ENCODE results near the gene MAFG.

Gene MAFG

GRCh38 chr17:81940538-81941483 lies 13.3 kb upstream of the MAFG start:
- DNase-seq: no peak
- Histone ChIP-seq H3K36me3 (ENCODE audit: control insufficient read depth, insufficient read depth, low read length) (no peaks in the 10 kb centered on the region), H3K18ac (ENCODE audit: low read length) (no peak overlapping the region), H3K79me2 (ENCODE audit: control insufficient read depth, insufficient read depth, low read length) (peaks cover 5% of the 10 kb centered on the region), H3K4me2 (ENCODE audit: low read length) (no peak overlapping the region), H4K5ac (ENCODE audit: low read length) (no peak overlapping the region), H2BK120ac (ENCODE audit: low read depth, low read length) (no peak overlapping the region), H3K23ac (ENCODE audit: low read length) (no peak overlapping the region), H3K79me1 (ENCODE audit: low read length) (peaks cover 5% of the 10 kb centered on the region), H4K8ac (ENCODE audit: low read depth, low read length) (no peak overlapping the region), H2BK5ac (ENCODE audit: low read length) (no peak overlapping the region), H3K4me3 (ENCODE audit: low read length) (no peak overlapping the region), H3K9ac (ENCODE audit: low read length) (no peak overlapping the region), H3K27ac (ENCODE audit: low read depth, low read length) (no peak overlapping the region), H2AK5ac (ENCODE audit: low read length) (no peak overlapping the region), H3K56ac (ENCODE audit: low read length) (no peak overlapping the region), H3K4me1 (ENCODE audit: control insufficient read depth, low read depth, low read length) (no peaks in the 10 kb centered on the region), H3K4ac (ENCODE audit: low read depth, low read length) (no peak overlapping the region), H2BK15ac (replicated peaks; ENCODE audit: low read depth) (no peak overlapping the region), H3K27me3 (ENCODE audit: insufficient read depth, low read length, poor library complexity) (no peaks in the 10 kb centered on the region)
- WGBS (ENCODE audit: extremely low coverage, insufficient coverage, low lambda C conversion rate): no CpG with 5 or more reads among the region's 56 CpGs

- H2BK15ac ChIP-seq (replicated peaks; ENCODE audit: low read depth): no peak overlapping the region
- H3K9ac ChIP-seq (ENCODE audit: low read length): no peak overlapping the region
- no peaks in the 10 kb centered on the region for H3K4me1 ChIP-seq (ENCODE audit: control insufficient read depth, low read depth, low read length)
- H3K79me2 ChIP-seq (ENCODE audit: control insufficient read depth, insufficient read depth, low read length): peaks cover 8% of the 10 kb centered on the region
- H3K23ac ChIP-seq (ENCODE audit: low read length): no peak overlapping the region
- no peak overlapping the region for H3K4me3 ChIP-seq (ENCODE audit: low read length)
- H4K8ac ChIP-seq (ENCODE audit: low read depth, low read length): no peak overlapping the region
- H2BK120ac ChIP-seq (ENCODE audit: low read depth, low read length): no peak overlapping the region
- H3K27me3 ChIP-seq (ENCODE audit: insufficient read depth, low read length, poor library complexity): no peaks in the 10 kb centered on the region
- no peak overlapping the region for H2BK5ac ChIP-seq (ENCODE audit: low read length)
- no peaks in the 10 kb centered on the region for H3K36me3 ChIP-seq (ENCODE audit: control insufficient read depth, insufficient read depth, low read length)
- DNase-seq: no peak
- no peak overlapping the region for H4K5ac ChIP-seq (ENCODE audit: low read length)
- no peak overlapping the region for H3K56ac ChIP-seq (ENCODE audit: low read length)
- H3K18ac ChIP-seq (ENCODE audit: low read length): no peak overlapping the region
- H2AK5ac ChIP-seq (ENCODE audit: low read length): no peak overlapping the region
- H3K79me1 ChIP-seq (ENCODE audit: low read length): peaks cover 8% of the 10 kb centered on the region
- no peak overlapping the region for H3K4me2 ChIP-seq (ENCODE audit: low read length)
- no CpG with 5 or more reads among the region's 21 CpGs for WGBS (ENCODE audit: extremely low coverage, insufficient coverage, low lambda C conversion rate)
- no peak overlapping the region for H3K4ac ChIP-seq (ENCODE audit: low read depth, low read length)
- no peak overlapping the region for H3K27ac ChIP-seq (ENCODE audit: low read depth, low read length)
Measured at GRCh38 chr17:81939881-81940385, 12.4 kb upstream of the MAFG start.

- no peak overlapping the region for H4K5ac ChIP-seq (ENCODE audit: low read length)
- H3K18ac ChIP-seq (ENCODE audit: low read length): no peak overlapping the region
- no CpG with 5 or more reads among the region's 15 CpGs for WGBS (ENCODE audit: extremely low coverage, insufficient coverage, low lambda C conversion rate)
- H3K27me3 ChIP-seq (ENCODE audit: insufficient read depth, low read length, poor library complexity): no peaks in the 10 kb centered on the region
- H3K23ac ChIP-seq (ENCODE audit: low read length): no peak overlapping the region
- H3K79me1 ChIP-seq (ENCODE audit: low read length): peaks cover 8% of the 10 kb centered on the region
- H3K4ac ChIP-seq (ENCODE audit: low read depth, low read length): no peak overlapping the region
- H3K4me3 ChIP-seq (ENCODE audit: low read length): no peak overlapping the region
- H3K27ac ChIP-seq (ENCODE audit: low read depth, low read length): no peak overlapping the region
- H2BK15ac ChIP-seq (replicated peaks; ENCODE audit: low read depth): no peak overlapping the region
- H3K56ac ChIP-seq (ENCODE audit: low read length): no peak overlapping the region
- H2BK120ac ChIP-seq (ENCODE audit: low read depth, low read length): no peak overlapping the region
- no peak overlapping the region for H4K8ac ChIP-seq (ENCODE audit: low read depth, low read length)
- no peak for DNase-seq
- H3K36me3 ChIP-seq (ENCODE audit: control insufficient read depth, insufficient read depth, low read length): no peaks in the 10 kb centered on the region
- H2AK5ac ChIP-seq (ENCODE audit: low read length): no peak overlapping the region
- H3K4me1 ChIP-seq (ENCODE audit: control insufficient read depth, low read depth, low read length): no peaks in the 10 kb centered on the region
- H3K79me2 ChIP-seq (ENCODE audit: control insufficient read depth, insufficient read depth, low read length): peaks cover 8% of the 10 kb centered on the region
- H2BK5ac ChIP-seq (ENCODE audit: low read length): no peak overlapping the region
- H3K4me2 ChIP-seq (ENCODE audit: low read length): no peak overlapping the region
- H3K9ac ChIP-seq (ENCODE audit: low read length): no peak overlapping the region
Measured at GRCh38 chr17:81939218-81939617, 11.7 kb upstream of the MAFG start.

GRCh38 chr17:81935709-81936084 lies 8.2 kb upstream of the MAFG start:
- H3K27ac ChIP-seq (ENCODE audit: low read depth, low read length): no peak overlapping the region
- H3K56ac ChIP-seq (ENCODE audit: low read length): peak overlapping the region; percentile 79
- no peak overlapping the region for H3K18ac ChIP-seq (ENCODE audit: low read length)
- H3K23ac ChIP-seq (ENCODE audit: low read length): no peak overlapping the region
- no peak for DNase-seq
- H3K9ac ChIP-seq (ENCODE audit: low read length): peak overlapping the region; percentile 58
- H3K79me1 ChIP-seq (ENCODE audit: low read length): peaks cover 8% of the 10 kb centered on the region
- no CpG with 5 or more reads among the region's 6 CpGs for WGBS (ENCODE audit: extremely low coverage, insufficient coverage, low lambda C conversion rate)
- H3K27me3 ChIP-seq (ENCODE audit: insufficient read depth, low read length, poor library complexity): no peaks in the 10 kb centered on the region
- H3K36me3 ChIP-seq (ENCODE audit: control insufficient read depth, insufficient read depth, low read length): peaks cover 2% of the 10 kb centered on the region
- H3K4me1 ChIP-seq (ENCODE audit: control insufficient read depth, low read depth, low read length): no peaks in the 10 kb centered on the region
- no peak overlapping the region for H2BK120ac ChIP-seq (ENCODE audit: low read depth, low read length)
- H3K4ac ChIP-seq (ENCODE audit: low read depth, low read length): no peak overlapping the region
- no peak overlapping the region for H4K8ac ChIP-seq (ENCODE audit: low read depth, low read length)
- H3K4me2 ChIP-seq (ENCODE audit: low read length): peak overlapping the region; percentile 57
- no peak overlapping the region for H4K5ac ChIP-seq (ENCODE audit: low read length)
- H3K79me2 ChIP-seq (ENCODE audit: control insufficient read depth, insufficient read depth, low read length): peaks cover 8% of the 10 kb centered on the region
- no peak overlapping the region for H3K4me3 ChIP-seq (ENCODE audit: low read length)
- no peak overlapping the region for H2AK5ac ChIP-seq (ENCODE audit: low read length)
- H2BK5ac ChIP-seq (ENCODE audit: low read length): no peak overlapping the region
- no peak overlapping the region for H2BK15ac ChIP-seq (replicated peaks; ENCODE audit: low read depth)

GRCh38 chr17:81934850-81935708 lies 7.5 kb upstream of the MAFG start:
- WGBS (ENCODE audit: extremely low coverage, insufficient coverage, low lambda C conversion rate): no CpG with 5 or more reads among the region's 38 CpGs
- H3K79me2 ChIP-seq (ENCODE audit: control insufficient read depth, insufficient read depth, low read length): peaks cover 8% of the 10 kb centered on the region
- H2BK5ac ChIP-seq (ENCODE audit: low read length): no peak overlapping the region
- H3K56ac ChIP-seq (ENCODE audit: low read length): peak overlapping the region; percentile 79
- no peak overlapping the region for H3K9ac ChIP-seq (ENCODE audit: low read length)
- no peak overlapping the region for H3K4me3 ChIP-seq (ENCODE audit: low read length)
- DNase-seq: no peak
- H3K4me1 ChIP-seq (ENCODE audit: control insufficient read depth, low read depth, low read length): no peaks in the 10 kb centered on the region
- H3K23ac ChIP-seq (ENCODE audit: low read length): no peak overlapping the region
- H2BK15ac ChIP-seq (replicated peaks; ENCODE audit: low read depth): no peak overlapping the region
- H3K18ac ChIP-seq (ENCODE audit: low read length): no peak overlapping the region
- no peaks in the 10 kb centered on the region for H3K27me3 ChIP-seq (ENCODE audit: insufficient read depth, low read length, poor library complexity)
- peaks cover 2% of the 10 kb centered on the region for H3K36me3 ChIP-seq (ENCODE audit: control insufficient read depth, insufficient read depth, low read length)
- no peak overlapping the region for H2BK120ac ChIP-seq (ENCODE audit: low read depth, low read length)
- no peak overlapping the region for H3K4me2 ChIP-seq (ENCODE audit: low read length)
- no peak overlapping the region for H3K4ac ChIP-seq (ENCODE audit: low read depth, low read length)
- peaks cover 8% of the 10 kb centered on the region for H3K79me1 ChIP-seq (ENCODE audit: low read length)
- H4K8ac ChIP-seq (ENCODE audit: low read depth, low read length): no peak overlapping the region
- no peak overlapping the region for H2AK5ac ChIP-seq (ENCODE audit: low read length)
- H3K27ac ChIP-seq (ENCODE audit: low read depth, low read length): no peak overlapping the region
- no peak overlapping the region for H4K5ac ChIP-seq (ENCODE audit: low read length)

Data from mesendoderm (in vitro differentiated cells).